ENCODE results near the gene TTYH3. TPM values are rescaled to one million over a fixed set of nuclear protein-coding genes. Genes with fewer than 3 reads are reported as not detected.

The TTYH3 gene
- total and polyA plus RNA-seq, 9 of the 15 experiments (the other 6 are each of a cell fraction or from before 2014, with no cell fraction given), result 0.01 to 5.5 (median 1.1) TPM

DNA sequence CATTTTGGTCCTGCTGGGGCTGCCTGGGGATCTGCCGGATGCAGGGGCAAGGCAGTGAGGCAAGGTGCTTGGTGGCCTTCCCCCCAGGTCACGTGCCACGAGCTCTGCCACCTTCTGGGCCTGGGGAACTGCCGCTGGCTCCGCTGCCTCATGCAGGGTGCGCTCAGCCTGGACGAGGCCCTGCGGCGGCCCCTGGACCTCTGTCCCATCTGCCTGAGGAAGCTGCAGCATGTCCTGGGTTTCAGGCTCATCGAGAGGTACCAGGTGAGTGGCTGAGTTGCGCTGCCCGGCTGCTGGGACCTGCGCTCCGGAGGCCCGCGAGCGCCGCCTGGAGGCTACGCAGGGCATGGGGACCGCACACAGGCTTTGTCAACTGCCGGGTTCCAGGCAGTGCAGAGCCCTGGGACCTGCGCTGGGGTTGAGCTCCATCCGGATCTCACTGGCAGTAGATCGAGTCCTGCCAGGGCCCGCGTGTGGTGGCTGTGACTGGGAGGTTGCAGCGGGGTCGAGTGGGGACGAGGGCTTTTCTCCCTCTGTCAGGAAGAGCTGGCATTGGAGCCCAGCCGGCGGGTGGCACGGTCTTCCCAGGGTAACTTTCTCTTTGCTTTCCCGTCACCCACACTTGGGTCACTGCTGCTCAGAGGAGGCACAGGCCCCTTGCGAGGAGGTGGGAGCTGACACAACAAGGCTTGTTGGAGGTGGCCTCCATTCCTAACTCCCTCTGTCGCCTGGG, 77.9 kb downstream of the TTYH3 start (continued):
- TF ChIP-seq, protein P1, sequence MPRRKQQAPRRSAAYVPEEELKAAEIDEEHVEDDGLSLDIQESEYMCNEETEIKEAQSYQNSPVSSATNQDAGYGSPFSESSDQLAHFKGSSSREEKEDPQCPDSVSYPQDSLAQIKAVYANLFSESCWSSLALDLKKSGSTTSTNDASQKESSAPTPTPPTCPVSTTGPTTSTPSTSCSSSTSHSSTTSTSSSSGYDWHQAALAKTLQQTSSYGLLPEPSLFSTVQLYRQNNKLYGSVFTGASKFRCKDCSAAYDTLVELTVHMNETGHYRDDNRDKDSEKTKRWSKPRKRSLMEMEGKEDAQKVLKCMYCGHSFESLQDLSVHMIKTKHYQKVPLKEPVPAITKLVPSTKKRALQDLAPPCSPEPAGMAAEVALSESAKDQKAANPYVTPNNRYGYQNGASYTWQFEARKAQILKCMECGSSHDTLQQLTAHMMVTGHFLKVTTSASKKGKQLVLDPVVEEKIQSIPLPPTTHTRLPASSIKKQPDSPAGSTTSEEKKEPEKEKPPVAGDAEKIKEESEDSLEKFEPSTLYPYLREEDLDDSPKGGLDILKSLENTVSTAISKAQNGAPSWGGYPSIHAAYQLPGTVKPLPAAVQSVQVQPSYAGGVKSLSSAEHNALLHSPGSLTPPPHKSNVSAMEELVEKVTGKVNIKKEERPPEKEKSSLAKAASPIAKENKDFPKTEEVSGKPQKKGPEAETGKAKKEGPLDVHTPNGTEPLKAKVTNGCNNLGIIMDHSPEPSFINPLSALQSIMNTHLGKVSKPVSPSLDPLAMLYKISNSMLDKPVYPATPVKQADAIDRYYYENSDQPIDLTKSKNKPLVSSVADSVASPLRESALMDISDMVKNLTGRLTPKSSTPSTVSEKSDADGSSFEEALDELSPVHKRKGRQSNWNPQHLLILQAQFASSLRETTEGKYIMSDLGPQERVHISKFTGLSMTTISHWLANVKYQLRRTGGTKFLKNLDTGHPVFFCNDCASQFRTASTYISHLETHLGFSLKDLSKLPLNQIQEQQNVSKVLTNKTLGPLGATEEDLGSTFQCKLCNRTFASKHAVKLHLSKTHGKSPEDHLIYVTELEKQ (CRISPR knock-in tag; IDR thresholded peaks at IDR 0.05), result no peak
- peak; percentile 65; the same call in 1 of the 2 replicates for TF ChIP-seq TOE1 (IDR thresholded peaks at IDR 0.05; ENCODE audit: borderline replicate concordance)
- TF ChIP-seq TOE1 (CRISPR knock-in tag; IDR thresholded peaks at IDR 0.05; ENCODE audit: borderline replicate concordance, low read depth), result no peak
- no peak for TF ChIP-seq HNRNPH1 (optimal IDR thresholded peaks at IDR 0.05; ENCODE audit: low read depth, low read length)
- no peak for TF ChIP-seq ZNF445 (CRISPR knock-in tag; IDR thresholded peaks at IDR 0.05; ENCODE audit: low read depth)
- TF ChIP-seq POLR2G (IDR thresholded peaks at IDR 0.05; ENCODE audit: low read depth, low read length), result peak; percentile 42
- 0 out of 2 replicates have a peak, but pooled peaks have one; percentile 34 for TF ChIP-seq GTF2F1 (IDR thresholded peaks at IDR 0.05; ENCODE audit: low read depth, low read length)
- peak; percentile 79 for TF ChIP-seq BHLHE40 (IDR thresholded peaks at IDR 0.05; ENCODE audit: low read length)
- TF ChIP-seq MECOM (CRISPR knock-in tag; IDR thresholded peaks at IDR 0.05), result no peak
- TF ChIP-seq, protein P2, sequence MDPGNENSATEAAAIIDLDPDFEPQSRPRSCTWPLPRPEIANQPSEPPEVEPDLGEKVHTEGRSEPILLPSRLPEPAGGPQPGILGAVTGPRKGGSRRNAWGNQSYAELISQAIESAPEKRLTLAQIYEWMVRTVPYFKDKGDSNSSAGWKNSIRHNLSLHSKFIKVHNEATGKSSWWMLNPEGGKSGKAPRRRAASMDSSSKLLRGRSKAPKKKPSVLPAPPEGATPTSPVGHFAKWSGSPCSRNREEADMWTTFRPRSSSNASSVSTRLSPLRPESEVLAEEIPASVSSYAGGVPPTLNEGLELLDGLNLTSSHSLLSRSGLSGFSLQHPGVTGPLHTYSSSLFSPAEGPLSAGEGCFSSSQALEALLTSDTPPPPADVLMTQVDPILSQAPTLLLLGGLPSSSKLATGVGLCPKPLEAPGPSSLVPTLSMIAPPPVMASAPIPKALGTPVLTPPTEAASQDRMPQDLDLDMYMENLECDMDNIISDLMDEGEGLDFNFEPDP (CRISPR knock-in tag; IDR thresholded peaks at IDR 0.05), result no peak
- TF ChIP-seq, protein P3, sequence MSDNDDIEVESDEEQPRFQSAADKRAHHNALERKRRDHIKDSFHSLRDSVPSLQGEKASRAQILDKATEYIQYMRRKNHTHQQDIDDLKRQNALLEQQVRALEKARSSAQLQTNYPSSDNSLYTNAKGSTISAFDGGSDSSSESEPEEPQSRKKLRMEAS (CRISPR knock-in tag; IDR thresholded peaks at IDR 0.05), result peak; percentile 61; the same call in 1 of the 2 replicates
- no peak for TF ChIP-seq PML (IDR thresholded peaks at IDR 0.05; ENCODE audit: low read length)
- TF ChIP-seq, protein P4, sequence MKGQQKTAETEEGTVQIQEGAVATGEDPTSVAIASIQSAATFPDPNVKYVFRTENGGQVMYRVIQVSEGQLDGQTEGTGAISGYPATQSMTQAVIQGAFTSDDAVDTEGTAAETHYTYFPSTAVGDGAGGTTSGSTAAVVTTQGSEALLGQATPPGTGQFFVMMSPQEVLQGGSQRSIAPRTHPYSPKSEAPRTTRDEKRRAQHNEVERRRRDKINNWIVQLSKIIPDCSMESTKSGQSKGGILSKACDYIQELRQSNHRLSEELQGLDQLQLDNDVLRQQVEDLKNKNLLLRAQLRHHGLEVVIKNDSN (CRISPR knock-in tag; IDR thresholded peaks at IDR 0.05), result peak; percentile 84
- no peak for TF ChIP-seq NFE2L1 (tag; IDR thresholded peaks at IDR 0.05; ENCODE audit: borderline replicate concordance, low read depth)
- TF ChIP-seq ZBTB1 (CRISPR knock-in tag; IDR thresholded peaks at IDR 0.05; ENCODE audit: borderline replicate concordance, low read depth), result no peak
- TF ChIP-seq SP2 (IDR thresholded peaks at IDR 0.05; ENCODE audit: extremely low read depth, low read depth, low read length, poor library complexity, severe bottlenecking), result no peak
- TF ChIP-seq GABPB2 (CRISPR knock-in tag; conservative IDR thresholded peaks at IDR 0.05), result no peak
- 0 out of 4 replicates have a peak, but pooled peaks of 1 of the 2 experiments have one; percentile 28 for TF ChIP-seq TBL1XR1 (IDR thresholded peaks at IDR 0.05; ENCODE audit: low read length in 2 of 2)
